ENCODE results near the gene CACNA2D3. TPM values are rescaled to one million over a fixed set of nuclear protein-coding genes. Genes with fewer than 3 reads are reported as not detected.

CACNA2D3 gene
- polyA plus RNA-seq, 1 donor (not counting 4 experiments of a cell fraction or from before 2014, with no cell fraction given): 0.08 TPM

GRCh38 chr3:55042591-55042990 is 920.2 kb downstream of the CACNA2D3 start:
- FAIRE-seq: no peak
- DNase-seq (ENCODE audit: low read depth, low spot score): no peak

GRCh38 chr3:55044486-55044885 is 922.1 kb downstream of the CACNA2D3 start:
- no peak for TF ChIP-seq EZH2 (IDR thresholded peaks at IDR 0.05; ENCODE audit: low read length)
- no peak for TF ChIP-seq CTCF (optimal IDR thresholded peaks at IDR 0.05 in 1 of 3, IDR thresholded peaks at IDR 0.05 in 1 of 3, conservative IDR thresholded peaks at IDR 0.05 in 1 of 3; ENCODE audit: extremely low read depth in 1 of 3, insufficient read depth in 2 of 3, low read length in 3 of 3)
- dilution Hi-C loops (cut with MboI; ENCODE audit: extremely low pct_ligation_motif_present, low sequenced_read_pairs): no loop called here
- FAIRE-seq: no peak

More at GRCh38 chr3:55042591-55042990, 920.2 kb downstream of the CACNA2D3 start:
- Histone ChIP-seq H3K27me3 (ENCODE audit: control insufficient read depth, extremely low read depth, insufficient read depth, low read length) (no peaks in the 10 kb centered on the region), H2AFZ (ENCODE audit: control insufficient read depth, low read length) (no peak overlapping the region), H3K4me2 (ENCODE audit: control insufficient read depth, extremely low read depth, insufficient read depth, low read depth, low read length) (no peak overlapping the region), H3K4me1 (ENCODE audit: control insufficient read depth, extremely low read depth, insufficient read depth, low read length) (no peaks in the 10 kb centered on the region), H3K4me3 (ENCODE audit: control insufficient read depth in 2 of 3, extremely low read depth in 1 of 3, insufficient read depth in 2 of 3, low read depth in 1 of 3, low read length in 3 of 3) (no peak overlapping the region), H3K79me2 (ENCODE audit: control insufficient read depth, insufficient read depth, low read length) (no peaks in the 10 kb centered on the region), H3K9me1 (ENCODE audit: control insufficient read depth, extremely low read depth, insufficient read depth, low read length) (no peaks in the 10 kb centered on the region), H4K20me1 (ENCODE audit: control insufficient read depth, extremely low read depth, insufficient read depth, low read length) (no peaks in the 10 kb centered on the region), H3K9ac (ENCODE audit: control insufficient read depth, extremely low read depth, insufficient read depth, low read length) (no peak overlapping the region), H3K27ac (ENCODE audit: control insufficient read depth, insufficient read depth, low read length) (no peak overlapping the region), H3K36me3 (ENCODE audit: control insufficient read depth in 2 of 2, extremely low read depth in 1 of 2, insufficient read depth in 2 of 2, low read length in 2 of 2) (no peaks in the 10 kb centered on the region), H3K9me3 (ENCODE audit: control insufficient read depth, low read depth, low read length) (no peaks in the 10 kb centered on the region)
- dilution Hi-C loops (cut with MboI; ENCODE audit: extremely low pct_ligation_motif_present, low sequenced_read_pairs): no loop called here
- no peak for TF ChIP-seq EZH2 (IDR thresholded peaks at IDR 0.05; ENCODE audit: low read length)
- TF ChIP-seq CTCF (optimal IDR thresholded peaks at IDR 0.05 in 1 of 3, IDR thresholded peaks at IDR 0.05 in 1 of 3, conservative IDR thresholded peaks at IDR 0.05 in 1 of 3; ENCODE audit: extremely low read depth in 1 of 3, insufficient read depth in 2 of 3, low read length in 3 of 3): no peak

More at GRCh38 chr3:55044486-55044885, 922.1 kb downstream of the CACNA2D3 start:
- Histone ChIP-seq H3K27me3 (ENCODE audit: control insufficient read depth, extremely low read depth, insufficient read depth, low read length) (no peaks in the 10 kb centered on the region), H4K20me1 (ENCODE audit: control insufficient read depth, extremely low read depth, insufficient read depth, low read length) (no peaks in the 10 kb centered on the region), H3K4me2 (ENCODE audit: control insufficient read depth, extremely low read depth, insufficient read depth, low read depth, low read length) (no peak overlapping the region), H3K4me1 (ENCODE audit: control insufficient read depth, extremely low read depth, insufficient read depth, low read length) (no peaks in the 10 kb centered on the region), H3K9me3 (ENCODE audit: control insufficient read depth, low read depth, low read length) (no peaks in the 10 kb centered on the region), H3K27ac (ENCODE audit: control insufficient read depth, insufficient read depth, low read length) (no peak overlapping the region), H3K9me1 (ENCODE audit: control insufficient read depth, extremely low read depth, insufficient read depth, low read length) (no peaks in the 10 kb centered on the region), H3K79me2 (ENCODE audit: control insufficient read depth, insufficient read depth, low read length) (no peaks in the 10 kb centered on the region), H3K9ac (ENCODE audit: control insufficient read depth, extremely low read depth, insufficient read depth, low read length) (no peak overlapping the region), H3K36me3 (ENCODE audit: control insufficient read depth in 2 of 2, extremely low read depth in 1 of 2, insufficient read depth in 2 of 2, low read length in 2 of 2) (no peaks in the 10 kb centered on the region), H3K4me3 (ENCODE audit: control insufficient read depth in 2 of 3, extremely low read depth in 1 of 3, insufficient read depth in 2 of 3, low read depth in 1 of 3, low read length in 3 of 3) (no peak overlapping the region), H2AFZ (ENCODE audit: control insufficient read depth, low read length) (no peak overlapping the region)
- DNase-seq (ENCODE audit: low read depth, low spot score): no peak
